NCI-H446 (cell line): Measurements from ENCODE around the gene TAOK3.
"Not testable (repeated sequence)": the region's sequence is repeated elsewhere in the genome, so short reads cannot be mapped to it uniquely, and the experiment has no call there.

Experiments
- DNase-seq, 2 experiments: peaks; one replicate each; lab custom pipeline; 2025; lab: John Stamatoyannopoulos, UW

The TAOK3 gene

DNA sequence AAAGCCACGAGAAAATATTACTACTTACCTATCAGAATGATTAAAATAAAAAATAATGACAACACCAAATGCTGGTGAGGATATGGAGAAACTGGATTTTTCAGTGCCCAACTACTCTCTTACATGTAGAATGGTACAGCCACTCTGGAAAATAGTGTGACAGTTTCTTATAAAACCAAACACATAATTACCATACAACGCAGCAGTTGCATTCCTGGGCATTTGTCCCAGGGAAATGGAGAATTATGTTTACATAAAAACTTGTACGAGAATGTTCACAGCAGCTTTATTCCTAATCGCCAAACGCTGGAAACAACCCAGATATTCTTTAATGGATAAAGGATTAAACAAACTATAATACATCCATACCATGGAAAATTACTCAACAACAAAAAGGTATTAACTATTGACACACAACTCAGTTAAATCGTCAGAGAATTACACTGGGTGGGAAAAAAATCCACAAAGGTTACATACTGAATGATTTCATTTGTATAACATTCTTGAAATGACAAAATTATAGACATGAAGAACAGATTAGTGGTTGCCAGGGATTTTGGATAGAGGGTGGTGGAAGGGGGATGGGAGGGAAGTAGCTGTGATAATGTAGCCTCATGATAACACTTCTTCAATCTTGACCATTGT lies 35.4 kb downstream of the TAOK3 start:
- no peak for DNase-seq

DNA sequence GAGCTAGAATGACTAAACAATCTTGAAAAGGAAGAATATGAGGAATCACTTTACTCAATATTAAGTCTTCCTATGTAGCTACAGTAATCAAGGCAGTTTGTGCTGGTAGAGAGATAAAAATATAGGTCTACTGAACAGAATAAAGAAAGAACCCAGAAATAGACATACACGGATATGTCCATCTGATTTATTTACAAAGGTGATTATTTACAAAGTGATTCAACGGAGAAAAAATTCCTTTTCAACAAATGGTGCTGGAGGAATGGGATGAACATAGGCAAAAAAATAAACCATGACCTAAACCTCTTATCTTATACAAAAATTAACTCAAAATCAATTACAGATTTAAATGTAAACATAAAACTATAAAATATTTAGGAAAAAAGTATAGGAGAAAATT lies 36.6 kb downstream of the TAOK3 start:
- DNase-seq: no peak

- DNase-seq: no peak
Measured at GRCh38 chr12:118334939-118335567, 37.7 kb downstream of the TAOK3 start.

DNA sequence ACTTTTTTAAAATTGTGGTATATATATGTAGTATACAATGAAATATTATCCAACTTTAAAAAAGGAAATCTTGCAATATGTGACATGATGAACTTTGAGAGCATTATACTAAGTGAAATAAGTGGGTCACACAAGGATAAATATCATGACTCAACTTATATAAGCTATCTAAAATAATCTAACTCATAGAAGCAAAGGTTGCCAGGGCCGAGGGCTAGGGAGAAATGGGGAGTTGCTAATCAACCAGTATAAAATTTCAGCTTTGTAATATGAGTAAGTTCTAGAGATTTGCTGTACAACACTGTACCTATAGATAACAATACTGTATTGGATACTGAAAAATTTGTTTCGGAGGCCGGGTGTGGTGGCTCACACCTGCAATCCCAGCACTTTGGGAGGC lies 38.5 kb downstream of the TAOK3 start:
- DNase-seq: no peak

DNA sequence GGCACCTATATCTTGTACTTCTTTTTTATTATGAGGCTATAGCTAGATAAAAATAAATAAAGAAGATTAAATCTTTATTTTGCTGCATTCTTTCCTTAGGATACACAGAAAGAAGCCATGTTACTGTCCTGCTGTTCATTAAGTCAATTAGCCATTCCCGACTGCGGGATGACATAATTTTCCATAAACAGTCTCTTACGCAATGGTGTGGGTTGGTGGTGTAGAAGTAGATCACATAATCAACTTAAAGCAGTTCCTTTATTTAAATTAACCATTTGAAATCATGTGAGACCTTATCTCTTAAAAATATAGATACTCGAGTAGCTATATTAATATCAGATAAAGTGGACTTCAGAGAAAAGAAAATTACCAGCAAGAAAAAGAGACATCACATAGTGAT lies 40.2 kb downstream of the TAOK3 start:
- no peak for DNase-seq

- DNase-seq: no peak
Measured at GRCh38 chr12:118330421-118331018, 42.2 kb downstream of the TAOK3 start.

DNA sequence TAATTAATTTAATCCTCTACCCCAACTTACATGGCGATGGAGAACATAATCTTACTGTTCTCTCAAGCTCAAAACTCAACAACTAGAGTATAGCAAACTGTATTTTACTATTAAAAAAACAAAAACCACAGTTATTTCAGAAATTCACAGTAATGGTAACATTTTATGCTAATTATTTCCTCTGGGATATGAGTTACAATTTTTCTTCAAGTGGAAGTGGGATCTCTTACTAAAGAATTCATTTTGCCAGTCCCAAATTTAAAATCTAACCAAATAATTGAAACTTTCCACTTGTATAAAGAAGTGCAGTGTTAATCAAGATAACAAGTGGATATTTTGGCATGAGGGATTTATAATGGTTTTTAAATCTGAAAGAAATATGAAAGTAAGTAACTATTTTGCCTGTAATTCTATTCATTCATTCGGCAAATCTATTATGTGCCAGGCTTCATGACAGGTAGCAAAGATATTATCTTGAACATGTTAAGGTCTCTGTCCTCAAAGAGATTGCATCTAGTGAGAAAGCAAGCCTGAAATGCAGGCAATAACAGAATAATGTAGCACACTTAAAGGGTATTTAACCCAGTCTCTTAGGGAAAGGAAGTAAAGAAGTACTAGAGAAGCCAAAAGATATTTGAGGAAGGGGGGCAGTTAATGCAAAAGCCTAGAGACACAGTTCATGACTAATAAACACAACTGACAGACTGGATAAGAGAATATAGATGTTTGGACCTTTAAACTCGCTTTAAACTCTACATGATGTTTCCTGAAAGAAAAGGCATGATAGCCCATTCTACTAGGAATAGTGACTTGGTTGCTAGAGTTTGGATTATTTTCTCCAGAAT lies 44.0 kb downstream of the TAOK3 start:
- no peak for DNase-seq

DNA sequence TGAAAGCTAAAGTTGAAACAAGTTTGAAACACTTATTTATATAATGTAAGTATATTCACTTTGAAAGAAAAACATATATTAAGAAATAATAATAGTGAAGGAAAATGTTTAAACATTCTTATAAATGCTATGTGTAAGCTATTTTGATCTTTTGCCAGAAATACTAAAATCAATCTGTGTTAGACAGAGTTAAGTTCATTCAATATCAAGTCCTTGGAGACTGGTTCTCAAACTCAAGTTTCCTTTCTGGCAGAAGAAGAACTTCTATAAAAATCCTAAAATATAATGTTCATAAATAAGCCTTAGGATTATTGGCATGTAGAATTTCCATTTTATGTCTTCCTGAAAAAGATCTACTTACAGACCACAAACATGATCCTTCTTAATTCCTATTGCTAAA lies 45.3 kb downstream of the TAOK3 start:
- no peak for DNase-seq

- DNase-seq: no peak
Measured at GRCh38 chr12:118326991-118327390, 45.7 kb downstream of the TAOK3 start.

- no peak for DNase-seq
Measured at GRCh38 chr12:118325081-118325480, 47.6 kb downstream of the TAOK3 start.

DNA sequence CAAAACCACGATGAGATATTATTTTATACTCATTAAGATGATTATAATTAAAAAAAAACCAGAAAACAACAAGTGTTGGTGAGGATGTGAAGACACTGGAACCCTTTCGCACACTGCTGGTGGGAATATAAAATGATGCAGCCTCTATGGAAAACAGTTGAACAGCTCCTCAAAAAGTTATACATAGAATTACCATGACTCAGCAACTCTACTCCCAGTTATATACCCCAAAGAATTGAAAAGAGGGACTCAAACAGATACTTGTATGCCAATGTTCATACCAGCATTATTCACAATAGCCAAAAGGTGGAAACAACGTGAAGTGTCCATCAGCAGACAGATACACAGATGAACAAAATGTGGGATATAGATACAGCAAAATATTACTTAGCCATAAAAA lies 53.1 kb downstream of the TAOK3 start:
- no peak for DNase-seq

- no peak for DNase-seq
Measured at GRCh38 chr12:118318744-118319143, 54.0 kb downstream of the TAOK3 start.

- DNase-seq: no peak
Measured at GRCh38 chr12:118317729-118318128, 55.0 kb downstream of the TAOK3 start.

DNA sequence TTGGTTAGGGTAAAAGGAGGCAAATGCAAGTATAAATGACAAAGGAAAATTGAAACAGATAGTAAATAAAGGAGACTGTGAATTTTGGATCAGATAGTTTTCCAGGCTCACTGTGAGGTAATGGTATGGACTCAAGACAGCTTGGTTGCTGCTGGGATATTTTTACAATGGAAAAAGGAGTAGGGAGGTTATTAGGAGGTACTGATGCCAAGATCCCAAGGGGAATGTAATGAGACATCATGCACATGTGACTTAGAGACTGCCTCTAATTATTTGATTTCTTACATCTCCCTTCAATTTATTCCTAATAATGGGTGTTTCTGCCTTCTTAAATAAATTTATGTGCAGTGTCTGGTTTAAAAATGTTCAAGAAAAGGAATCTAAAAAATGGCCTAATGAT lies 56.9 kb downstream of the TAOK3 start:
- DNase-seq: no peak

DNA sequence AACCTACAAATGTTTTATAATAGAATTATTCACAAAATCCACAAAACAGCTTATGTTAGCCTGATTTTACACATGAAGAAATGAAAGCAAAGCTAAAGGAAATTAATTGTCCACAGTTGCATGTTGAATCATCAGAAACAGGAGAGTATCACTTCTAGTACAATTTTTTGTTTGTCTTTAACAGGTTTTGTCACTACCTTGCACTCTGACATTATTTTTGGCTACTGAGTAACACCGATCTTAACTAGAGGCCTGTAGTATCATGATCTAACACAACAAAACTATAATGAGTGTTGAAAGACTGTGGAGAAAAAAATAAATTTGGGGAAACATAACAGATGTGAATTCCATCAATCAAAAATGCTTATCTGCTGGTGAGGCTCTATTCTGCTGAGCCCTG lies 60.1 kb downstream of the TAOK3 start:
- DNase-seq: no peak

DNA sequence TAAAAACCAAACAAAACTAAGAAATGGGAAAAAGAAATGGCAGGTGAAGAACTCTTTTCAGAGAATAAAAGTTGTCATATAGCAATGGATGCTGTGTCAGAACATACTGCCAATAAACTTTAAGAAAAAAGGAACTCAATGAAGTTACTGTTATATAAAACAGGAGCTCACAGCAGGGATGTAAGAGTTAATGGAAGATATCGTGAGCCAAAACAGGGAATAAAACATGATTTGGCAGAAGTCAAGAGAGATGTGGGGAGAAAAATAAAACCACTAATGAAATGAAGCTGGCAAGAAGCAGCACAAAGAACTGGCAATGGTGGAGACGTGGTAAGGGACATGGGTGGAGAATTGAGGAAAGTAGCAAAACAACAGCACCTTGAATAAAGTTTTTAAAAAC lies 61.0 kb downstream of the TAOK3 start:
- DNase-seq: no peak

GRCh38 chr12:118310320-118310719 lies 62.4 kb downstream of the TAOK3 start:
- no peak for DNase-seq

DNA sequence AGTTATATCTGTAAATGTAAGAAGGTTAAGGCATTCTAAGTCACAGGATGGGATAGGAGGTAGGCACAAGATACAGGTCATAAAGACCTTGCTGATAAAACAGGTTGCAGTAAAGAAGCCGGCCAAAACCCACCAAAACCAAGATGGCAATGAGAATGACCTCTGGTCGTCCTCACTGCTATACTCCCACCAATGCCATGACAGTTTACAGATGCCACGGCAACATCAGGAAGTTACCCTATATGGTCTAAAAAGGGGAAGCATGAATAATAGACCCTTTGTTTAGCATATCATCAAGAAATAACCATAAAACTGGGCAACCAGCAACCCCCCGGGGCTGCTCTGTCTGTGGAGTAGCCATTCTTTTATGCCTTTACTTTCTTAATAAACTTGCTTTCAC lies 64.7 kb downstream of the TAOK3 start:
- not testable (repeated sequence) for DNase-seq

- no peak for DNase-seq
Measured at GRCh38 chr12:118307069-118307954, 65.4 kb downstream of the TAOK3 start.

DNA sequence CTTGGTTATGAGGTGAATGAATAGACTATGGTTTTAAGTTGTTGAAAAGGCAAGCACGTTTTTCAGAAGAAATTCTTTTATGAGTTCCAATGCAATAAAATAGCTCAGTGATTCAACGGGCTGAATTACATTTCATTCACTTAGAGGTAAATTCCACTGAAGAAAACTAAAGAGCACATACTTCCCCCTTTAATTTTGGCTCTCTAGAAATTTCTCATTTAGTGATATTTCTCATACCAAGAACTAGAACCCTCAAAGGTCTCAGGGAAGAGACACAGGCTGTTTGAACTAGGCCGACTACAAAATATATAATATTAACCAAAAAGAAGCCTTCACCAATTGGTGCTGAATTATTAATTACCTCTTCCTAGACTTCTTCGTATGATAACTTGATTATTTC lies 68.6 kb downstream of the TAOK3 start:
- DNase-seq: no peak

DNA sequence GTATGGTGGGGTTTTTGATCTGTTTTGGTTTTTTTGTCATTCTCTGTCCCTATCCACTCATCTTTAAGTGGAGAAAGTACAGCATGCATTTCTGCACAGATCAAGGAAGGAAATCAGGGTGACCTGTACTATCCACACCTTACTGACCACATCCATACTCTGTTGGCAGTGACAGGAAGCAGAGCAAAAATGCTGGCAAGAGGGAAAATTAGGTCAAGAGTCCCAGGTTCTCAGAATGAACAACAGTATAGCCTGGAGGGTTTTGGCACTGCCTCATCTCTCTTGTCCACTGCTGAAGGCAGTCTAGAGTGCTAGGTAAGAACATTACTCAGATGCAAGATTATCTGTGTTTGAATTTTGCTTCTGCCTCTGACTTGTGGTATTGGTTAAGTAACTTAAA lies 70.7 kb downstream of the TAOK3 start:
- no peak for DNase-seq
